Gastroesophageal sphincter (tissue), 4 donors: ENCODE results near the gene CDK11B. TPM values are rescaled to one million over a fixed set of nuclear protein-coding genes. Genes with fewer than 3 reads are reported as not detected.

ENCODE experiments used
- ATAC-seq: fragments of 150-250 bp; one replicate; pipeline ENCODE4 v1.9.1; 2016; ENCODE audit warnings: mild to moderate bottlenecking, moderate library complexity
- H3K27ac ChIP-seq, 4 donors: fragments of 200-600 bp; sonication (generic) in 3 of 4; 1 replicate in 3 of 4; 2 replicates in 1 of 4; pipeline ENCODE4 v1.5.1; 2016 to 2019
- H3K27me3 ChIP-seq: fragments of 200-600 bp; sonication (generic); one replicate; pipeline ENCODE4 v1.5.1; 2019
- H3K36me3 ChIP-seq, 2 donors: fragments of 200-600 bp; sonication (generic); one replicate each; pipeline ENCODE4 v1.5.1; 2019; ENCODE audit warnings: control low read depth in 1 of 2
- H3K4me1 ChIP-seq, 3 donors: fragments of 200-600 bp; sonication (generic); 1 replicate in 2 of 3; 2 replicates in 1 of 3; pipeline ENCODE4 v1.5.1; 2016 to 2019; ENCODE audit warnings: control low read depth in 2 of 3
- H3K4me3 ChIP-seq, 2 donors: fragments of 200-600 bp; sonication (generic); one replicate each; pipeline ENCODE4 v1.5.1; 2019; ENCODE audit warnings: mild to moderate bottlenecking in 1 of 2, moderate library complexity in 1 of 2
- H3K9me3 ChIP-seq, 3 donors: fragments of 200-600 bp; sonication (generic); one replicate each; pipeline ENCODE4 v1.5.1; 2017 to 2019; ENCODE audit warnings: control low read depth in 2 of 3
- CTCF ChIP-seq, 4 experiments: fragments of 200-600 bp in 2 of 4; fragments of 450-650 bp in 2 of 4; sonication (generic) in 1 of 4; IDR thresholded peaks; one replicate each; pipeline ENCODE4 v1.5.1; 2017 to 2019; ENCODE audit warnings: antibody characterized with exemption in 4 of 4, mild to moderate bottlenecking in 2 of 4, moderate library complexity in 2 of 4
- EP300 ChIP-seq: sonication (generic); formaldehyde crosslinking; IDR thresholded peaks from one replicate; pipeline ENCODE4 v1.6.1; 2017; ENCODE audit warnings: antibody characterized with exemption, mild to moderate bottlenecking
- POLR2A ChIP-seq, 2 donors: fragments of 450-650 bp; IDR thresholded peaks; one replicate each; pipeline ENCODE4 v1.6.1; 2017; ENCODE audit warnings: antibody characterized with exemption in 2 of 2, mild to moderate bottlenecking in 2 of 2, moderate library complexity in 1 of 2
- POLR2AphosphoS5 ChIP-seq: sonication (generic); formaldehyde crosslinking; IDR thresholded peaks from one replicate; pipeline ENCODE4 v1.6.1; 2017; ENCODE audit warnings: antibody characterized with exemption
- WGBS, 2 donors: methylation state at CpG; one replicate each; pipeline ENCODE4 v1.1.5; 2018; ENCODE audit warnings: low coverage in 1 of 2; 5-methylcytosine and 5-hydroxymethylcytosine counted together
- total RNA-seq, 4 donors: library from RNA; depleted of rRNA; stranded (reverse); fragments of >200 nt; gene quantifications; one replicate each; pipeline ENCODE4 v1.1.0, GENCODE V29; 2016

CDK11B gene
- total RNA-seq, 4 donors from 2014 or later = 19.2 to 59.3 (median 25.4) TPM

- Histone ChIP-seq H3K9me3 (no peaks in the 10 kb centered on the region), H3K4me3 (no peak overlapping the region), H3K36me3 (peaks cover 0 to 53% of the 10 kb centered on the region in 2 donors), H3K27ac (no peak overlapping the region), H3K4me1 (peaks cover 0 to 50% (median 13%) of the 10 kb centered on the region in 3 donors), H3K27me3 (no peaks in the 10 kb centered on the region)
- TF ChIP-seq CTCF (IDR thresholded peaks at IDR 0.05) (no peak), POLR2AphosphoS5 (no peak), POLR2A (IDR thresholded peaks at IDR 0.05) (no peak), EP300 (no peak)
- 69% methylated on average over 3 of the region's 31 CpGs; no CpG with 5 or more reads in 1 of the 2 donors for WGBS, 2 donors
- no peak for ATAC-seq
Observed at GRCh38 chr1:1621173-1622009, 37.4 kb downstream of the CDK11B start.

- H3K4me1 ChIP-seq = peaks cover 0 to 54% (median 14%) of the 10 kb centered on the region in 3 donors
- no peak overlapping the region for H3K27ac ChIP-seq
- no peaks in the 10 kb centered on the region for H3K27me3 ChIP-seq
- no peaks in the 10 kb centered on the region for H3K9me3 ChIP-seq
- no peak for ATAC-seq
- TF ChIP-seq EP300 = no peak
- TF ChIP-seq CTCF (IDR thresholded peaks at IDR 0.05) = no peak
- no peak for TF ChIP-seq POLR2A (IDR thresholded peaks at IDR 0.05)
- TF ChIP-seq POLR2AphosphoS5 = no peak
- H3K36me3 ChIP-seq = peaks cover 0 to 45% of the 10 kb centered on the region in 2 donors
- no peak overlapping the region for H3K4me3 ChIP-seq
- WGBS, 2 donors = 100% methylated on average over 2 of the region's 16 CpGs; no CpG with 5 or more reads in 1 of the 2 donors
Observed at GRCh38 chr1:1620433-1621139, 38.2 kb downstream of the CDK11B start.

GRCh38 chr1:1619917-1620361 is 38.9 kb downstream of the CDK11B start:
- WGBS, 2 donors = no CpG with 5 or more reads among the region's 14 CpGs
- Histone ChIP-seq H3K4me1 (peaks cover 0 to 55% (median 14%) of the 10 kb centered on the region in 3 donors), H3K36me3 (peaks cover 0 to 39% of the 10 kb centered on the region in 2 donors), H3K27me3 (no peaks in the 10 kb centered on the region), H3K27ac (no peak overlapping the region), H3K9me3 (no peaks in the 10 kb centered on the region), H3K4me3 (no peak overlapping the region)
- no peak for TF ChIP-seq EP300
- no peak for ATAC-seq

- Histone ChIP-seq H3K27me3 (no peaks in the 10 kb centered on the region), H3K36me3 (peaks cover 0 to 26% of the 10 kb centered on the region in 2 donors), H3K4me1 (peaks cover 0 to 69% (median 22%) of the 10 kb centered on the region in 3 donors), H3K27ac (no peak overlapping the region), H3K9me3 (no peaks in the 10 kb centered on the region), H3K4me3 (no peak overlapping the region)
- no peak for ATAC-seq
- no CpG with 5 or more reads among the region's 9 CpGs for WGBS, 2 donors
- TF ChIP-seq POLR2AphosphoS5 (no peak), POLR2A (IDR thresholded peaks at IDR 0.05) (no peak), CTCF (IDR thresholded peaks at IDR 0.05) (no peak), EP300 (no peak)
Observed at GRCh38 chr1:1618396-1619068, 40.3 kb downstream of the CDK11B start.

GRCh38 chr1:1617925-1618324 is 40.9 kb downstream of the CDK11B start:
- TF ChIP-seq EP300 = no peak
- TF ChIP-seq POLR2A (IDR thresholded peaks at IDR 0.05) = no peak
- no peak for TF ChIP-seq POLR2AphosphoS5
- no peak for TF ChIP-seq CTCF (IDR thresholded peaks at IDR 0.05)
- 85% methylated on average over 5 of the region's 6 CpGs; no CpG with 5 or more reads in 1 of the 2 donors for WGBS, 2 donors
- Histone ChIP-seq H3K4me1 (peaks cover 0 to 72% (median 22%) of the 10 kb centered on the region in 3 donors), H3K4me3 (no peak overlapping the region), H3K27me3 (no peaks in the 10 kb centered on the region), H3K36me3 (peaks cover 0 to 25% of the 10 kb centered on the region in 2 donors), H3K9me3 (no peaks in the 10 kb centered on the region), H3K27ac (no peak overlapping the region)
- no peak for ATAC-seq
